NOMO-1 treated with dmso at 0.1 percent for 144 hours (cell line): Measurements from ENCODE around the gene MYO5A.
"Not testable (repeated sequence)": the region's sequence is repeated elsewhere in the genome, so short reads cannot be mapped to it uniquely, and the experiment has no call there.

Experiments used
- DNase-seq: peaks from one replicate; lab custom pipeline; 2025; ENCODE audit not compliant: unreplicated experiment; lab: John Stamatoyannopoulos, UW

The MYO5A gene

GRCh38 chr15:52424856-52425431 is 103.7 kb downstream of the MYO5A start:
- no peak for DNase-seq

- no peak for DNase-seq
Measured at GRCh38 chr15:52423852-52424251, 104.8 kb downstream of the MYO5A start.

GRCh38 chr15:52422001-52422400 is 106.7 kb downstream of the MYO5A start:
- DNase-seq, result no peak

GRCh38 chr15:52421029-52421428 is 107.7 kb downstream of the MYO5A start:
- DNase-seq, result no peak

- DNase-seq, result no peak
Measured at GRCh38 chr15:52419494-52419893, 109.2 kb downstream of the MYO5A start.

- DNase-seq, result no peak
Measured at GRCh38 chr15:52417957-52418356, 110.7 kb downstream of the MYO5A start.

- no peak for DNase-seq
Measured at GRCh38 chr15:52417521-52417920, 111.2 kb downstream of the MYO5A start.

- not testable (repeated sequence) for DNase-seq
Measured at GRCh38 chr15:52416566-52416965, 112.1 kb downstream of the MYO5A start.

GRCh38 chr15:52415628-52416027 is 113.1 kb downstream of the MYO5A start:
- no peak for DNase-seq

- no peak for DNase-seq
Measured at GRCh38 chr15:52414936-52415335, 113.7 kb downstream of the MYO5A start.

GRCh38 chr15:52408823-52409222 is 119.9 kb downstream of the MYO5A start:
- no peak for DNase-seq

GRCh38 chr15:52407374-52407773 is 121.3 kb downstream of the MYO5A start:
- no peak for DNase-seq

- DNase-seq, result no peak
Measured at GRCh38 chr15:52406601-52407000, 122.1 kb downstream of the MYO5A start.

GRCh38 chr15:52405856-52406255 is 122.8 kb downstream of the MYO5A start:
- no peak for DNase-seq

GRCh38 chr15:52397118-52397517 is 131.6 kb downstream of the MYO5A start:
- DNase-seq, result no peak

- DNase-seq, result no peak
Measured at GRCh38 chr15:52394118-52394517, 134.6 kb downstream of the MYO5A start.

GRCh38 chr15:52392008-52392687 is 136.5 kb downstream of the MYO5A start:
- DNase-seq, result no peak

GRCh38 chr15:52391069-52391468 is 137.6 kb downstream of the MYO5A start:
- no peak for DNase-seq

- DNase-seq, result no peak
Measured at GRCh38 chr15:52385670-52386069, 143.0 kb downstream of the MYO5A start.

- no peak for DNase-seq
Measured at GRCh38 chr15:52383100-52383588, 145.5 kb downstream of the MYO5A start.

- no peak for DNase-seq
Measured at GRCh38 chr15:52382647-52383046, 146.0 kb downstream of the MYO5A start.

GRCh38 chr15:52379395-52380106 is 149.1 kb downstream of the MYO5A start:
- no peak for DNase-seq
